Measurements from ENCODE around the gene BID.

The BID gene

DNA sequence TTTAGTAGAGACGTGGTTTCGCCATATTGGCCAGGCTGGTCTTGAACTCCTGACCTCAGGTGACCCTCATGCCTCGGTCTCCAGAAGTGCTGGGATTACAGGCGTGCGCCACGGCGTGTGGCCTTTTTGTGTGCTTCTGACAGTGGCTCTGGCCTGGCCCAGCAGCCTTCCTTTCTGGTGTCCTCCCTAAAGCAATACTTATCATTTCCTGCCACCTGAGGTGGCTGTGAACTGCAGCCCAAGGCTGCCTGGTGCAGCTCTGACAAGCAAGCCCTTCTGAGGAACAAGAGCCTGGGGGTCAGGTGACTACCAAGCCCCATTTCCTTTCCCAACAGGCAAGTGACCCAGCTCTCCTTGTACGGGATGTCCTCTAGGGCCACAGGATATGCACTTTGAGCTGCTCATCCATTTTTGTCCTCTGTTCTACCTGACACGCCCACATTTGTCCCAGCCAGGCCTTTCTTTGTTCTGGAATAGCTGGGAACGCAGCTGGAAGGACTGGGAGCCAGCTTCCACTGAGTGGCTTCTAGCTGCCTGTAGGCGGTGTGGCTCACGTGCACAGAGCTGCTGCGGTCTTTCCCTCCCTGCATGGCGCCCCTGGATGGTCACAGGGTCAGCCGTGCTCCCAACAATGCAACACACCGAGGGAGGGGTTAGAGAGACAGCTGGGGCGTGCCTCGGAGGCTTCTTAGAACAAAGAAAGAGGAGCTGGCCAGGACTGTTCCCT lies 12.3 kb upstream of the BID start:
- TF ChIP-seq, protein P1, sequence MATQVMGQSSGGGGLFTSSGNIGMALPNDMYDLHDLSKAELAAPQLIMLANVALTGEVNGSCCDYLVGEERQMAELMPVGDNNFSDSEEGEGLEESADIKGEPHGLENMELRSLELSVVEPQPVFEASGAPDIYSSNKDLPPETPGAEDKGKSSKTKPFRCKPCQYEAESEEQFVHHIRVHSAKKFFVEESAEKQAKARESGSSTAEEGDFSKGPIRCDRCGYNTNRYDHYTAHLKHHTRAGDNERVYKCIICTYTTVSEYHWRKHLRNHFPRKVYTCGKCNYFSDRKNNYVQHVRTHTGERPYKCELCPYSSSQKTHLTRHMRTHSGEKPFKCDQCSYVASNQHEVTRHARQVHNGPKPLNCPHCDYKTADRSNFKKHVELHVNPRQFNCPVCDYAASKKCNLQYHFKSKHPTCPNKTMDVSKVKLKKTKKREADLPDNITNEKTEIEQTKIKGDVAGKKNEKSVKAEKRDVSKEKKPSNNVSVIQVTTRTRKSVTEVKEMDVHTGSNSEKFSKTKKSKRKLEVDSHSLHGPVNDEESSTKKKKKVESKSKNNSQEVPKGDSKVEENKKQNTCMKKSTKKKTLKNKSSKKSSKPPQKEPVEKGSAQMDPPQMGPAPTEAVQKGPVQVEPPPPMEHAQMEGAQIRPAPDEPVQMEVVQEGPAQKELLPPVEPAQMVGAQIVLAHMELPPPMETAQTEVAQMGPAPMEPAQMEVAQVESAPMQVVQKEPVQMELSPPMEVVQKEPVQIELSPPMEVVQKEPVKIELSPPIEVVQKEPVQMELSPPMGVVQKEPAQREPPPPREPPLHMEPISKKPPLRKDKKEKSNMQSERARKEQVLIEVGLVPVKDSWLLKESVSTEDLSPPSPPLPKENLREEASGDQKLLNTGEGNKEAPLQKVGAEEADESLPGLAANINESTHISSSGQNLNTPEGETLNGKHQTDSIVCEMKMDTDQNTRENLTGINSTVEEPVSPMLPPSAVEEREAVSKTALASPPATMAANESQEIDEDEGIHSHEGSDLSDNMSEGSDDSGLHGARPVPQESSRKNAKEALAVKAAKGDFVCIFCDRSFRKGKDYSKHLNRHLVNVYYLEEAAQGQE (IDR thresholded peaks at IDR 0.05; ENCODE audit: insufficient read depth in 1 of 2, low read depth in 2 of 2, low read length in 2 of 2), result no peak
- peak; percentile 53 for TF ChIP-seq FOXP2 (optimal IDR thresholded peaks at IDR 0.05; ENCODE audit: borderline replicate concordance, extremely low read depth, extremely low read length, insufficient read depth)

DNA sequence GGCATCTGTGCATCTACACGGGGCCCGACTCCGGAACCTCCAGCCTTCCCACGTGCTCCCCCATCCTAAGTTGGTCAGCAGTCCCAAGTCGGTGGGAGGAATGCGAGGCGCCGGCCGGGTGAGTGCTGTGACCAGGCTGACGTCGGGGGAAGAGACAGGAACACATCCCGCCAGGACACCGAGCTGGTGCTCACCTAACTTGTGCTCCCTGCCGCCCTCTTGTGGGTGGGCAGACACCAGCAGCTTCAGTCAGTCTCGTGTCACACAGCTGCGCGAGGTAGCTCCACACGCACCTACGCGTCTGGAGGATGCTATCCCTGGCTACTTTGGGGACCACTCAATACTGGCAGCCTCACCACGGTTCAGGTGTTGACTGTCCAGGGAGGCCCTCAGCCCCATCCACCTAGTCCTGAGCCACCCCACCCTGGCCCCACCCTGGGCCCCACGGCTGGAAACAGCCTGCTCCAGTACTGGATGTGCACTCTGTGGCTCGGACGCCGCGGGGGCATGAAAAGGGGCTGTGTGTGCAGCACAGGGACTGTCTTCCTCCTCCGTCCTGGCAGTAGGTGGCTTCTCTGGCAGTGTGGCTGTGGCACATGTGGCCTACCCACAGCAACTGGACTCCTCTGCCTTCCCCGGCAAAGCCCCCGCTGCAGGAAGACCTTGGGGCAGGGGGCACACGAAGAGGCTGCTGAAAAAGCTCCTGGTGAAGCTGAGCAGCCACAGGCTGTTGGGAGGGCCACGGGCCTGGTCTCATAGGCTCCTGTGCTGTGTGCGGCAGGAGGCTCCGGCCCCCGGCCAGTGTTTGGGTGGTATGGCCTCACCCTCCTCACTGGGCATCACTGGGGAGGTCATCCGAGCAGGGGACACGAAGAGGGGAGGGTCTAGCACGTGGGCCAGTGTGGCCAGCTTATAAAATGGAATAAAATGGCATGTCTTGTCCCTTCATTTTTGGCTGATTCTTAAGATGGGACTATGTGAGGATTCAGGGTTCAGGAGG lies 11.2 kb upstream of the BID start:
- TF ChIP-seq FOXP2 (optimal IDR thresholded peaks at IDR 0.05; ENCODE audit: borderline replicate concordance, extremely low read depth, extremely low read length, insufficient read depth) (no peak), POLR2AphosphoS5 (IDR thresholded peaks at IDR 0.05; ENCODE audit: low read depth, low read length) (no peak), TAF1 (IDR thresholded peaks at IDR 0.05; ENCODE audit: borderline replicate concordance, insufficient read depth, low read length) (no peak), SIN3A (IDR thresholded peaks at IDR 0.05; ENCODE audit: borderline replicate concordance, insufficient read depth, low read length) (no peak)
- TF ChIP-seq, protein P1 (IDR thresholded peaks at IDR 0.05; ENCODE audit: insufficient read depth in 1 of 2, low read depth in 2 of 2, low read length in 2 of 2), result no peak

DNA sequence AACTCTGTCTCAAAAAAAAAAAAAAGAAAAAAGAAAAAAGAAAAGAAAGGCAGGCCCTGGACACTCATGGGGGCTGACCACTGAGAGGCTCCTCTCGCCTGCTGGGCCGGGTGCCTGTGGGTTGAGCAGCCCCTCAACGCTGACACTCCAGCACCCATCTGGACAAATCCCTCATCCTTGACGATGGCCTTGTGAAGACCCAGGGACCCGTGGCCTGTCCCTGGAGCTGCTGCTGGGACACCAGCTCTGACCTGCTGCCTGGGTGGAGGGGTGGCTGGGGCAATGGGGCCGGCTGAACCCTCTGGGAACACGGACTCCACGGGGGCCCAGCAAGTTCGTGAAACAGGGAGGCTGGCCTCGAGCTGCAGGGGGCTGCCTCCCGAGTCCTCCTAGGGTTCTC lies 10.5 kb upstream of the BID start:
- TF ChIP-seq TAF1 (IDR thresholded peaks at IDR 0.05; ENCODE audit: borderline replicate concordance, insufficient read depth, low read length), result no peak
- no peak for TF ChIP-seq FOXP2 (optimal IDR thresholded peaks at IDR 0.05; ENCODE audit: borderline replicate concordance, extremely low read depth, extremely low read length, insufficient read depth)
- no peak for TF ChIP-seq SIN3A (IDR thresholded peaks at IDR 0.05; ENCODE audit: borderline replicate concordance, insufficient read depth, low read length)
- TF ChIP-seq, protein P1 (IDR thresholded peaks at IDR 0.05; ENCODE audit: insufficient read depth in 1 of 2, low read depth in 2 of 2, low read length in 2 of 2), result no peak
- no peak for TF ChIP-seq POLR2AphosphoS5 (IDR thresholded peaks at IDR 0.05; ENCODE audit: low read depth, low read length)

DNA sequence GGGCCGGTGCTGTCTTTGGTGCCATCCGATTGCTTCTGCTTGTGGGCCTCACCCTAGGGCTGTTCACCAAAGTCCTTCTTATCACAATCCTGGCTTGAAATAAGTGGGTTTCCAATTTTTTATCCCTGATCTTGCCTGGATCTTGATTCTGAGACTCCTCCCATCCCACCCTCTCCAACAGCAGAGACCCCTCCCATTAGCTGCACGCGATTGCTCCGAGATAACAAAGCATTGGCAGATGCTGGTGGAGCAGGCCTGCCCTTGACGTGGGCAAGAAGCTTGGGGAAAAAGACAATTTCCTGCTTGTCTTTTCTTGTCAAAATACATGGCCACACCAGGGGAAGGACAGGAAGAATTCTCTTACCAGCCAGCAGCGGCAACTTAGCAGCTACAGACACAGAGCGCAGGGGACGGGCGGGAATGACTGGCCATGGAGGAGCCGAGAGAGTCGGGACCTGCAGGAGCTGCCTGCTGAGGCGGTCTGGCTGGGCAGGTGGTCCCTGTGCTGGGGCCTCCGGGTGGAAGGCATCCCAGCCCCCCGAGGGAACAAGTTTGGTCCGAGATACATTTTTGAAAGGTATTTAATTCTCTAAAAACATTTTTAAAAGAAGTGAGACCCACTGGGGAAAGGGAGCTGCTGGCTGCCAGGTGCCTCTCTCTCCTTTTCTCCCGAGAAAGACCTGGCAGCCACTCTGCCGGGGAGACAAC lies 9.7 kb upstream of the BID start:
- TF ChIP-seq, protein P1 (IDR thresholded peaks at IDR 0.05; ENCODE audit: insufficient read depth in 1 of 2, low read depth in 2 of 2, low read length in 2 of 2), result no peak
- TF ChIP-seq POLR2AphosphoS5 (IDR thresholded peaks at IDR 0.05; ENCODE audit: low read depth, low read length) (no peak), SIN3A (IDR thresholded peaks at IDR 0.05; ENCODE audit: borderline replicate concordance, insufficient read depth, low read length) (no peak), TAF1 (IDR thresholded peaks at IDR 0.05; ENCODE audit: borderline replicate concordance, insufficient read depth, low read length) (no peak), FOXP2 (optimal IDR thresholded peaks at IDR 0.05; ENCODE audit: borderline replicate concordance, extremely low read depth, extremely low read length, insufficient read depth) (no peak)
